HepG2 (cell line): ENCODE measurements around the gene PSMB8. TPM values are rescaled to one million over a fixed set of nuclear protein-coding genes. Genes with fewer than 3 reads are reported as not detected.

Source experiments
- ATAC-seq: fragments of 200-7000 bp; cut with Tn5 transposase; 3 replicates; pipeline ENCODE4 v1.9.1; 2020; ENCODE audit warnings: mild to moderate bottlenecking, moderate library complexity
- Bru-seq: library from RNA; stranded (reverse); fragments of 400-500 nt; gene quantifications from one replicate; lab custom pipeline; 2021; lab: Mats Ljungman, UMichigan
- BruChase-seq, 2 experiments: library from RNA; stranded (reverse); fragments of 400-500 nt; gene quantifications; one replicate each; lab custom pipeline; 2021; lab: Mats Ljungman, UMichigan
- BruUV-seq: library from RNA; stranded (reverse); fragments of 400-500 nt; replicated peaks from 2 replicates; lab custom pipeline; 2021; lab: Mats Ljungman, UMichigan
- CTCF ChIA-PET: fragments of 300-600 bp; formaldehyde crosslinking; extraction: SDS; loops from one replicate; lab custom pipeline; 2021; ENCODE audit warnings: low total read pairs, inconsistent platforms, low intra/inter-chr PET ratio; lab: Yijun Ruan, JAX
- POLR2A ChIA-PET: fragments of 350-600 bp; sonication (Branson Sonifier 250); formaldehyde crosslinking; loops from one replicate; lab custom pipeline; 2020; ENCODE audit warnings: antibody characterized with exemption, inconsistent platforms; lab: Yijun Ruan, JAX
- DNase-seq: peaks from one replicate; pipeline ENCODE4 v3.0.0-alpha.2; 2015; ENCODE audit warnings: low spot score
- FAIRE-seq: peaks from 3 replicates; lab custom pipeline; 2011; peaks lifted over from hg19 to GRCh38; lab: Jason Lieb, UNC
- H2AFZ ChIP-seq: one replicate; pipeline ENCODE4 v1.6.1; 2011; ENCODE audit warnings: low read length, inconsistent platforms
- H3K27ac ChIP-seq: fragments of 300-600 bp; 3 replicates; pipeline ENCODE4 v1.8.0; 2011; ENCODE audit warnings: mixed run types, mild to moderate bottlenecking, mixed read lengths, low read length, inconsistent platforms; ENCODE audit not compliant: insufficient read depth; ENCODE audit errors: extremely low read length
- H3K27me3 ChIP-seq, 2 experiments: fragments of 200-600 bp in 1 of 2; 2 replicates in 1 of 2; 3 replicates in 1 of 2; pipeline versions ENCODE4 v1.6.0 to v1.8.0; 2011; ENCODE audit warnings: low read length in 2 of 2, mild to moderate bottlenecking in 2 of 2, moderate library complexity in 2 of 2, inconsistent platforms in 1 of 2; ENCODE audit not compliant: insufficient read depth in 2 of 2, control insufficient read depth in 1 of 2
- H3K36me3 ChIP-seq, 2 experiments: fragments of 200-600 bp in 1 of 2; replicated peaks in 1 of 2; 2 replicates in 1 of 2; 3 replicates in 1 of 2; pipeline versions ENCODE4 v1.5.1 to v1.8.0; 2011; ENCODE audit warnings: low read length in 2 of 2, inconsistent platforms in 1 of 2; ENCODE audit not compliant: insufficient read depth in 2 of 2, control insufficient read depth in 1 of 2
- H3K4me1 ChIP-seq: 2 replicates; pipeline ENCODE4 v1.5.1; 2012; ENCODE audit warnings: low read length, inconsistent platforms; ENCODE audit not compliant: insufficient read depth
- H3K4me2 ChIP-seq: 2 replicates; pipeline ENCODE4 v1.6.0; 2011; ENCODE audit warnings: low read depth, low read length, inconsistent platforms
- H3K4me3 ChIP-seq, 3 experiments: fragments of 200-600 bp in 1 of 3; sonication (generic), shearing (Covaris generic) in 1 of 3; replicated peaks in 1 of 3; 2 replicates each; pipeline ENCODE4 v1.5.1; 2011 to 2016; ENCODE audit warnings: low read length in 3 of 3, inconsistent platforms in 2 of 3, low read depth in 2 of 3, mild to moderate bottlenecking in 2 of 3, control low read depth in 1 of 3, mixed read lengths in 1 of 3; ENCODE audit not compliant: insufficient read depth in 1 of 3
- H3K79me2 ChIP-seq: one replicate; pipeline ENCODE4 v1.6.1; 2011; ENCODE audit warnings: low read length, inconsistent platforms; ENCODE audit not compliant: insufficient read depth
- H3K9ac ChIP-seq: 2 replicates; pipeline ENCODE4 v1.6.0; 2011; ENCODE audit warnings: mild to moderate bottlenecking, low read depth, low read length, inconsistent platforms; ENCODE audit not compliant: insufficient read depth
- H3K9me3 ChIP-seq: 2 replicates; pipeline ENCODE4 v1.5.1; 2012; ENCODE audit warnings: mild to moderate bottlenecking, low read length
- H4K20me1 ChIP-seq: 2 replicates; pipeline ENCODE4 v1.6.0; 2011; ENCODE audit warnings: inconsistent platforms, mild to moderate bottlenecking, low read length, moderate library complexity; ENCODE audit not compliant: insufficient read depth
- DNMT3B ChIP-seq: conservative IDR thresholded peaks from 2 replicates; pipeline ENCODE4 v1.6.1; 2016; ENCODE audit warnings: missing biosample characterization, control low read depth
- KMT2A ChIP-seq: sonication (generic); formaldehyde crosslinking; IDR thresholded peaks from 2 replicates; pipeline ENCODE4 v1.4.0; 2020; ENCODE audit warnings: missing genetic modification reagents
- MEIS1 ChIP-seq: sonication (generic); formaldehyde crosslinking; IDR thresholded peaks from 2 replicates; pipeline ENCODE4 v1.9.0; 2021; ENCODE audit warnings: mild to moderate bottlenecking, missing genetic modification reagents, moderate library complexity, borderline replicate concordance
- NFRKB ChIP-seq: fragments of 450-650 bp; IDR thresholded peaks from 2 replicates; pipeline ENCODE4 v1.6.1; 2017
- SOX5 ChIP-seq: IDR thresholded peaks from 2 replicates; pipeline ENCODE4 v1.6.1; 2016; ENCODE audit warnings: borderline replicate concordance
- SSRP1 ChIP-seq: IDR thresholded peaks from 2 replicates; pipeline ENCODE4 v1.6.1; 2016; ENCODE audit warnings: control low read depth
- YEATS2 ChIP-seq: sonication (generic); formaldehyde crosslinking; IDR thresholded peaks from 2 replicates; pipeline ENCODE4 v1.4.0; 2020; ENCODE audit warnings: missing genetic modification reagents, borderline replicate concordance
- YY1 ChIP-seq: IDR thresholded peaks from 2 replicates; pipeline ENCODE4 v1.6.1; 2011; ENCODE audit warnings: low read length, low read depth, moderate library complexity, mild to moderate bottlenecking; ENCODE audit not compliant: insufficient read depth, insufficient replicate concordance
- ZMYM4 ChIP-seq: sonication (generic); formaldehyde crosslinking; IDR thresholded peaks from 2 replicates; pipeline ENCODE4 v1.8.1; 2023; ENCODE audit warnings: mild to moderate bottlenecking, missing genetic modification reagents
- ZNF10 ChIP-seq: sonication (generic); formaldehyde crosslinking; IDR thresholded peaks from 2 replicates; pipeline ENCODE4 v1.4.0; 2020; ENCODE audit warnings: mild to moderate bottlenecking, low read depth, missing genetic modification reagents, borderline replicate concordance
- ZNF350 ChIP-seq: sonication (generic); formaldehyde crosslinking; IDR thresholded peaks from 2 replicates; pipeline ENCODE4 v1.4.0; 2020; ENCODE audit warnings: mild to moderate bottlenecking, low read depth, missing genetic modification reagents, borderline replicate concordance
- ZNF766 ChIP-seq: sonication (generic); formaldehyde crosslinking; IDR thresholded peaks from 2 replicates; pipeline ENCODE4 v1.5.0; 2020; ENCODE audit warnings: missing genetic modification reagents, borderline replicate concordance
- ZNF878 ChIP-seq: sonication (generic); formaldehyde crosslinking; IDR thresholded peaks from 2 replicates; pipeline ENCODE4 v1.8.1; 2023; ENCODE audit warnings: mild to moderate bottlenecking, missing genetic modification reagents, moderate library complexity
- WGBS: methylation state at CpG from one replicate; pipeline ENCODE4 v1.1.6; 2017; ENCODE audit warnings: low lambda C conversion rate; 5-methylcytosine and 5-hydroxymethylcytosine counted together
- in situ Hi-C: cut with HindIII; loops from 2 replicates; pipeline ENCODE4 v1.10.0; 2017; ENCODE audit warnings: low pct_unique_long_range_greater_than_20kb; ENCODE audit not compliant: extremely low pct_ligation_motif_present
- intact Hi-C: fragments of 100-400 bp; cut with micrococcal nuclease; formaldehyde crosslinking; loops from one replicate; pipeline ENCODE4 v1.10.0; 2022; ENCODE audit not compliant: unreplicated experiment
- long read RNA-seq, 2 experiments: library from RNA in 1 of 2; library from polyadenylated mRNA in 1 of 2; stranded (forward) in 1 of 2; unstranded in 1 of 2; transcript quantifications; one replicate each; pipeline ENCODE4 v2.0.0, GENCODE V29; 2019 to 2022
- polyA minus RNA-seq, 3 experiments: library from RNA; depleted of rRNA, polyadenylated mRNA; stranded (reverse); fragments of >200 nt; gene quantifications; 2 replicates each; pipeline ENCODE4 v1.2.3, GENCODE V29; 2011; ENCODE audit warnings: low replicate concordance in 1 of 3
- polyA plus RNA-seq, 8 experiments: library from polyadenylated mRNA; depleted of rRNA in 3 of 8; stranded (reverse) in 7 of 8; unstranded in 1 of 8; fragments of >200 nt; fragmentation: Illumina TruSeq in 4 of 8; extraction: Trizol in 4 of 8; gene quantifications; 2 replicates each; pipeline versions ENCODE4 v1.2.1 to v1.2.3, GENCODE V29; 2011 to 2016; ENCODE audit warnings: low read depth in 4 of 8, missing spikeins in 1 of 8, mixed read lengths in 1 of 8; ENCODE audit not compliant: insufficient read depth in 1 of 8
- total RNA-seq, 5 experiments: library from RNA; depleted of rRNA; stranded (reverse); fragments of >200 nt; fragmentation: Illumina TruSeq; extraction: Trizol; gene quantifications; 2 replicates each; pipeline ENCODE4 v1.2.3, GENCODE V29; 2016; ENCODE audit warnings: low read depth in 1 of 5
- TF ChIP-seq, protein P1 (sequence below): sonication (generic); formaldehyde crosslinking; IDR thresholded peaks from 2 replicates; pipeline ENCODE4 v1.9.0; 2021; ENCODE audit warnings: missing genetic modification reagents, borderline replicate concordance

The PSMB8 gene
- total RNA-seq (2016; rRNA removed; fragmentation: Illumina TruSeq; extraction: Trizol) (64.7 and 74.9 TPM in 2 replicates), polyA plus RNA-seq (2011; rRNA removed) (30.7 and 41.2 TPM in 2 replicates), polyA minus RNA-seq (2011; rRNA and poly(A)+ RNA removed; ENCODE audit: low replicate concordance) (17.3 and 80.7 TPM in 2 replicates), Bru-seq, nascent RNA (percentile 62 among the genes with signal in this experiment), BruChase-seq, experiment 1, labeled RNA remaining after a 6-hour chase (percentile 75 among the genes with signal in this experiment), BruChase-seq, experiment 2, labeled RNA remaining after a 2-hour chase (percentile 62 among the genes with signal in this experiment)
- total RNA-seq (2016; cell fraction: cytosol; rRNA removed; fragmentation: Illumina TruSeq; extraction: Trizol; ENCODE audit: low read depth): 17.3 and 18.5 TPM in 2 replicates
- 69.4 and 76.9 TPM in 2 replicates for total RNA-seq (2016; cell fraction: insoluble cytoplasmic fraction; rRNA removed; fragmentation: Illumina TruSeq; extraction: Trizol)
- 30.5 and 33.2 TPM in 2 replicates for total RNA-seq (2016; cell fraction: membrane; rRNA removed; fragmentation: Illumina TruSeq; extraction: Trizol)
- total RNA-seq (2016; cell fraction: nucleus; rRNA removed; fragmentation: Illumina TruSeq; extraction: Trizol): 24.1 and 26.9 TPM in 2 replicates
- 43.0 and 50.9 TPM in 2 replicates for polyA plus RNA-seq (2011; cell fraction: cytosol; rRNA removed)
- 24.6 and 37.8 TPM in 2 replicates for polyA plus RNA-seq (2011; cell fraction: nucleus; rRNA removed)
- polyA plus RNA-seq (2012): 24.6 and 32.8 TPM in 2 replicates
- polyA plus RNA-seq (2016; cell fraction: cytosol; fragmentation: Illumina TruSeq; extraction: Trizol; ENCODE audit: low read depth): 16.9 and 17.5 TPM in 2 replicates
- 67.6 and 73.1 TPM in 2 replicates for polyA plus RNA-seq (2016; cell fraction: insoluble cytoplasmic fraction; fragmentation: Illumina TruSeq; extraction: Trizol; ENCODE audit: low read depth)
- polyA plus RNA-seq (2016; cell fraction: membrane; fragmentation: Illumina TruSeq; extraction: Trizol; ENCODE audit: low read depth): 25.0 and 28.1 TPM in 2 replicates
- 41.0 and 43.4 TPM in 2 replicates for polyA plus RNA-seq (2016; cell fraction: nucleus; fragmentation: Illumina TruSeq; extraction: Trizol; ENCODE audit: insufficient read depth, low read depth)
- polyA minus RNA-seq (2011; cell fraction: cytosol; rRNA and poly(A)+ RNA removed): 6.2 and 7.1 TPM in 2 replicates
- 3.9 and 6.7 TPM in 2 replicates for polyA minus RNA-seq (2011; cell fraction: nucleus; rRNA and poly(A)+ RNA removed)
- long read RNA-seq, experiment 1, transcript PSMB8-201 (6 exons, 1,351 nt): minor isoform, 24 of 93 reads
- long read RNA-seq, experiment 1, transcript PSMB8-202 (6 exons, 1,124 nt): major isoform, 62 of 93 reads
- long read RNA-seq, experiment 1, partial matches to known transcripts: 4 of 93 reads
- long read RNA-seq, experiment 1, other reads (novel, unspliced or antisense): 1 of 93 reads
- long read RNA-seq, experiment 2, transcript PSMB8-202 (6 exons, 1,124 nt): major isoform, 66 of 89 reads
- long read RNA-seq, experiment 2, transcript PSMB8-201 (6 exons, 1,351 nt): minor isoform, 17 of 89 reads
- long read RNA-seq, experiment 2, partial matches to known transcripts: 0 of 89 reads
- long read RNA-seq, experiment 2, other reads (novel, unspliced or antisense): 2 of 89 reads

DNA sequence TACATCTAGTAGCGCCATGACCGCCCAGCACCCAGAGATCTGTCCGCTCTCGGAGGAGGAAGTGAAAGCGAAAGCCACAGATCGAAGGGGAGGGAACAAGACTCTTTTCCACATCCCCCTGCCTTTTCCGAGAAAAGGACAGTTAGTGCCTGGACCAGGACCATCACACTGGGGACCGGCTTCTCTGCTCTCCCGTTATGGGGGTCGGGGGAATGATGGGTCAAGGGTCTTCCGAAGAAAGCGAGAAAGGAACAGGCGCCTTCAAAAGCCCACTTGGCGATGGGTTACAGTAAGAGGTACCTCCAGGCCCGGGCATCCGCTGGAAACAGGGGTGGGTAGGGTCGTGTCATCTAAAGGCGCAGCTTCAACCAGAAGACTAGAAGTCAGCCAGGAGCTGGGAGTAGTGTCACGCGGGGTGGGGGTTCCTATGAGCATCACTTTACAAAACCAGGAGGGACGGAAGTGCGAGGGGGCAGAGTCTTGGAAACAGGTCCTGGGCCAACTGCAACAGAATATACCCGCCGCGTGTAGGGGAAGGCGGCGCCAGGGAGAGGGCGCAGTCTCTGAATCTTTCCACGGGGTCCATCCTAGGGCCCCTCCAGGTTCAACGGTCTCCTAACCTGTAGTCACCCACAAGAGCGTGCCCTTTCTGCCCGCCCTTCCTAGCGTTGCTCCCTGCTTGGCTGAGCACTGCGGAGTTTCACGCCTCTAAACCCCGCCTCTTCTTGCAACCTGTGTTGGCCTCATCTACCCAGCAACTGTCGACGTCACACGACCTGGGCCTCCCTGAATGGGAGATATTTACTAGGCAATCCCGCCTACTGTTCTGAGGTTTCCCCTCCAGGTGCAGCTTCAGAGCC is at the start of gene PSMB8:
Gene PSMB8 (minus strand): TSS at position 69 of the 860 bp plus-strand sequence. CDS start 51 bp downstream, at position 18.
- DNase-seq (peak; percentile 96), FAIRE-seq (peak; percentile 98), ATAC-seq (peak; percentile 97)
- intact Hi-C loops: loop anchor here (1.0 kb wide), 1 partner anchor 9 kb away; the partner anchor contains the start of gene TAP1
- Histone ChIP-seq H3K79me2 (no peaks in the 10 kb centered on the region), H3K27ac (peak within 1 kb of the TSS; percentile 20), H3K36me3 (peaks cover 0 to 1% of the 10 kb centered on the region in 2 experiments; a peak in 2 of 5 replicates), H3K4me3 (peak within 1 kb of the TSS; percentile 73 to 85 (median 75)), H4K20me1 (no peaks in the 10 kb centered on the region), H3K9me3 (no peaks in the 10 kb centered on the region), H3K4me2 (peak within 1 kb of the TSS; percentile 80), H3K27me3 (no peaks in the 10 kb centered on the region; a peak in 1 of 5 replicates), H3K9ac (peak within 1 kb of the TSS; percentile 67), H2AFZ (peak within 1 kb of the TSS; percentile 64), H3K4me1 (peaks cover 16% of the 10 kb centered on the region)
- ChIA-PET CTCF (interaction anchor here (0.8 kb wide), 1 partner anchor 17 kb away, joined by 3 read pairs; no protein-coding TSS in a partner anchor), POLR2A (interaction anchor here (0.9 to 3.0 kb wide), 7 partner anchors 10 to 428 kb away, joined by 3 to 41 read pairs (median 6); partner anchors contain the start of genes PSMB9, RPS18, TAP1 and VPS52)
- WGBS: 1% methylated on average over 39 of the region's 40 CpGs
- in situ Hi-C loops: no loop called here
- no TSS peak for BruUV-seq
- TF ChIP-seq YEATS2 (CRISPR knock-in tag) (peak; percentile 36; the same call in 1 of the 2 replicates), DNMT3B (peak; percentile 69; the same call in 1 of the 2 replicates), MEIS1 (CRISPR knock-in tag) (no peak; the same call in 1 of the 2 replicates), YY1 (no peak), ZMYM4 (CRISPR knock-in tag) (peak; percentile 12; the same call in 1 of the 2 replicates), SOX5 (peak; percentile 38; the same call in 1 of the 2 replicates), ZNF878 (CRISPR knock-in tag) (no peak; the same call in 1 of the 2 replicates), ZNF350 (CRISPR knock-in tag) (peak; percentile 42; the same call in 1 of the 2 replicates), SSRP1 (CRISPR knock-in tag) (no peak), KMT2A (CRISPR knock-in tag) (peak; percentile 88), ZNF10 (CRISPR knock-in tag) (no peak), NFRKB (no peak), ZNF766 (CRISPR knock-in tag) (peak; percentile 52; the same call in 1 of the 2 replicates)
- TF ChIP-seq, protein P1, sequence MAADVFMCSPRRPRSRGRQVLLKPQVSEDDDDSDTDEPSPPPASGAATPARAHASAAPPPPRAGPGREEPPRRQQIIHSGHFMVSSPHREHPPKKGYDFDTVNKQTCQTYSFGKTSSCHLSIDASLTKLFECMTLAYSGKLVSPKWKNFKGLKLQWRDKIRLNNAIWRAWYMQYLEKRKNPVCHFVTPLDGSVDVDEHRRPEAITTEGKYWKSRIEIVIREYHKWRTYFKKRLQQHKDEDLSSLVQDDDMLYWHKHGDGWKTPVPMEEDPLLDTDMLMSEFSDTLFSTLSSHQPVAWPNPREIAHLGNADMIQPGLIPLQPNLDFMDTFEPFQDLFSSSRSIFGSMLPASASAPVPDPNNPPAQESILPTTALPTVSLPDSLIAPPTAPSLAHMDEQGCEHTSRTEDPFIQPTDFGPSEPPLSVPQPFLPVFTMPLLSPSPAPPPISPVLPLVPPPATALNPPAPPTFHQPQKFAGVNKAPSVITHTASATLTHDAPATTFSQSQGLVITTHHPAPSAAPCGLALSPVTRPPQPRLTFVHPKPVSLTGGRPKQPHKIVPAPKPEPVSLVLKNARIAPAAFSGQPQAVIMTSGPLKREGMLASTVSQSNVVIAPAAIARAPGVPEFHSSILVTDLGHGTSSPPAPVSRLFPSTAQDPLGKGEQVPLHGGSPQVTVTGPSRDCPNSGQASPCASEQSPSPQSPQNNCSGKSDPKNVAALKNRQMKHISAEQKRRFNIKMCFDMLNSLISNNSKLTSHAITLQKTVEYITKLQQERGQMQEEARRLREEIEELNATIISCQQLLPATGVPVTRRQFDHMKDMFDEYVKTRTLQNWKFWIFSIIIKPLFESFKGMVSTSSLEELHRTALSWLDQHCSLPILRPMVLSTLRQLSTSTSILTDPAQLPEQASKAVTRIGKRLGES: no peak
